HepG2 (cell line): Measurements from ENCODE around the gene APOL2. TPM values are rescaled to one million over a fixed set of nuclear protein-coding genes. Genes with fewer than 3 reads are reported as not detected.

ENCODE experiments used
- ARNT2 ChIP-seq: sonication (generic); formaldehyde crosslinking; IDR thresholded peaks from 2 replicates; pipeline ENCODE4 v1.8.0; 2022; ENCODE audit warnings: mild to moderate bottlenecking, low read depth, missing genetic modification reagents, moderate library complexity
- CBX5 ChIP-seq: sonication (generic); formaldehyde crosslinking; IDR thresholded peaks from 2 replicates; pipeline ENCODE4 v1.4.0; 2020; ENCODE audit warnings: missing genetic modification reagents, borderline replicate concordance
- CC2D1A ChIP-seq: sonication (generic); formaldehyde crosslinking; IDR thresholded peaks from 2 replicates; pipeline ENCODE4 v1.8.1; 2023; ENCODE audit warnings: mild to moderate bottlenecking, missing genetic modification reagents
- IRF2 ChIP-seq: IDR thresholded peaks from 2 replicates; pipeline ENCODE4 v1.6.1; 2018; ENCODE audit warnings: missing genetic modification reagents, missing compliant biosample characterization
- KDM2A ChIP-seq: sonication (generic); formaldehyde crosslinking; IDR thresholded peaks from 2 replicates; pipeline ENCODE4 v1.4.0; 2020; ENCODE audit warnings: low read depth, missing genetic modification reagents, borderline replicate concordance
- NFATC3 ChIP-seq: sonication (generic); formaldehyde crosslinking; IDR thresholded peaks from 2 replicates; pipeline ENCODE4 v1.5.1; 2020; ENCODE audit warnings: mild to moderate bottlenecking, missing genetic modification reagents
- TEAD2 ChIP-seq: sonication (generic); formaldehyde crosslinking; IDR thresholded peaks from 2 replicates; pipeline ENCODE4 v1.9.0; 2021; ENCODE audit warnings: missing genetic modification reagents
- TEAD3 ChIP-seq: optimal IDR thresholded peaks from 2 replicates; pipeline ENCODE3; 2016; ENCODE audit warnings: borderline replicate concordance
- ZBTB3 ChIP-seq: sonication (generic); formaldehyde crosslinking; IDR thresholded peaks from 2 replicates; pipeline ENCODE4 v1.4.0; 2020; ENCODE audit warnings: low read depth, mild to moderate bottlenecking, moderate library complexity, missing genetic modification reagents, borderline replicate concordance
- ZBTB7B ChIP-seq: sonication (generic); formaldehyde crosslinking; IDR thresholded peaks from 2 replicates; pipeline ENCODE4 v1.4.0; 2020; ENCODE audit warnings: missing genetic modification reagents
- ZKSCAN5 ChIP-seq: sonication (generic); formaldehyde crosslinking; IDR thresholded peaks from 2 replicates; pipeline ENCODE4 v1.5.1; 2020; ENCODE audit warnings: mild to moderate bottlenecking, missing genetic modification reagents
- ZNF251 ChIP-seq: sonication (generic); formaldehyde crosslinking; IDR thresholded peaks from 2 replicates; pipeline ENCODE4 v1.9.0; 2021; ENCODE audit warnings: mild to moderate bottlenecking, missing genetic modification reagents
- ZNF263 ChIP-seq: sonication (generic); formaldehyde crosslinking; IDR thresholded peaks from 2 replicates; pipeline ENCODE4 v1.4.0; 2020; ENCODE audit warnings: missing genetic modification reagents
- ZNF337 ChIP-seq: sonication (generic); formaldehyde crosslinking; IDR thresholded peaks from 2 replicates; pipeline ENCODE4 v1.5.1; 2020; ENCODE audit warnings: missing genetic modification reagents, low read depth, mild to moderate bottlenecking, borderline replicate concordance
- ZNF780A ChIP-seq: sonication (generic); formaldehyde crosslinking; IDR thresholded peaks from 2 replicates; pipeline ENCODE4 v1.8.0; 2022; ENCODE audit warnings: mild to moderate bottlenecking, missing genetic modification reagents, moderate library complexity
- ZNF792 ChIP-seq: IDR thresholded peaks from 2 replicates; pipeline ENCODE4 v1.6.1; 2016
- ZSCAN25 ChIP-seq: sonication (generic); formaldehyde crosslinking; IDR thresholded peaks from 2 replicates; pipeline ENCODE4 v1.8.0; 2022; ENCODE audit warnings: mild to moderate bottlenecking, missing genetic modification reagents
- polyA plus RNA-seq, 8 experiments: library from polyadenylated mRNA; depleted of rRNA in 3 of 8; stranded (reverse) in 7 of 8; unstranded in 1 of 8; fragments of >200 nt; fragmentation: Illumina TruSeq in 4 of 8; extraction: Trizol in 4 of 8; gene quantifications; 2 replicates each; pipeline versions ENCODE4 v1.2.1 to v1.2.3, GENCODE V29; 2011 to 2016; ENCODE audit warnings: low read depth in 4 of 8, missing spikeins in 1 of 8, mixed read lengths in 1 of 8; ENCODE audit not compliant: insufficient read depth in 1 of 8
- total RNA-seq, 5 experiments: library from RNA; depleted of rRNA; stranded (reverse); fragments of >200 nt; fragmentation: Illumina TruSeq; extraction: Trizol; gene quantifications; 2 replicates each; pipeline ENCODE4 v1.2.3, GENCODE V29; 2016; ENCODE audit warnings: low read depth in 1 of 5
- TF ChIP-seq, protein P1 (sequence below), 2 experiments: sonication (generic) in 1 of 2; formaldehyde crosslinking in 1 of 2; IDR thresholded peaks; 2 replicates each; pipeline versions ENCODE4 v1.5.1 to v1.6.1; 2011 to 2020; ENCODE audit warnings: borderline replicate concordance in 1 of 2, low read depth in 1 of 2, low read length in 1 of 2, mild to moderate bottlenecking in 1 of 2, missing genetic modification reagents in 1 of 2, moderate library complexity in 1 of 2
- TF ChIP-seq, protein P2 (sequence below): sonication (generic); formaldehyde crosslinking; IDR thresholded peaks from 2 replicates; pipeline ENCODE4 v1.4.0; 2020; ENCODE audit warnings: missing genetic modification reagents, low read depth, mild to moderate bottlenecking, borderline replicate concordance
- TF ChIP-seq, protein P3 (sequence below): sonication (generic); formaldehyde crosslinking; IDR thresholded peaks from 2 replicates; pipeline ENCODE4 v1.4.0; 2020; ENCODE audit warnings: mild to moderate bottlenecking, missing genetic modification reagents
- TF ChIP-seq, protein P4 (sequence below): sonication (generic); formaldehyde crosslinking; IDR thresholded peaks from 2 replicates; pipeline ENCODE4 v1.8.0; 2022; ENCODE audit warnings: missing genetic modification reagents, mild to moderate bottlenecking, borderline replicate concordance
- TF ChIP-seq, protein P5 (sequence below): sonication (generic); formaldehyde crosslinking; IDR thresholded peaks from 2 replicates; pipeline ENCODE4 v1.4.0; 2020; ENCODE audit warnings: low read depth, mild to moderate bottlenecking, missing genetic modification reagents
- TF ChIP-seq, protein P6 (sequence below): sonication (generic); formaldehyde crosslinking; IDR thresholded peaks from 2 replicates; pipeline ENCODE4 v1.4.0; 2020; ENCODE audit warnings: missing genetic modification reagents

The APOL2 gene
- total and polyA plus RNA-seq, 2 of the 13 experiments (the other 11 are each of a cell fraction or from before 2014, with no cell fraction given): 28.7 to 51.2 TPM

- TF ChIP-seq, protein P1, sequence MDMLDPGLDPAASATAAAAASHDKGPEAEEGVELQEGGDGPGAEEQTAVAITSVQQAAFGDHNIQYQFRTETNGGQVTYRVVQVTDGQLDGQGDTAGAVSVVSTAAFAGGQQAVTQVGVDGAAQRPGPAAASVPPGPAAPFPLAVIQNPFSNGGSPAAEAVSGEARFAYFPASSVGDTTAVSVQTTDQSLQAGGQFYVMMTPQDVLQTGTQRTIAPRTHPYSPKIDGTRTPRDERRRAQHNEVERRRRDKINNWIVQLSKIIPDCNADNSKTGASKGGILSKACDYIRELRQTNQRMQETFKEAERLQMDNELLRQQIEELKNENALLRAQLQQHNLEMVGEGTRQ (IDR thresholded peaks at IDR 0.05; ENCODE audit: low read depth, low read length): no peak
- TF ChIP-seq, protein P1 (CRISPR knock-in tag; IDR thresholded peaks at IDR 0.05; ENCODE audit: borderline replicate concordance): no peak
- TF ChIP-seq ZKSCAN5 (CRISPR knock-in tag) (no peak), TEAD3 (CRISPR knock-in tag) (peak; percentile 10), NFATC3 (CRISPR knock-in tag) (no peak), ZNF792 (CRISPR knock-in tag) (no peak), ZNF337 (CRISPR knock-in tag) (0 out of 2 replicates have a peak, but pooled peaks have one; percentile 38), ZBTB3 (CRISPR knock-in tag) (no peak), ZSCAN25 (CRISPR knock-in tag) (no peak), KDM2A (CRISPR knock-in tag) (peak; percentile 13; the same call in 1 of the 2 replicates), ZNF263 (CRISPR knock-in tag) (peak; percentile 23; the same call in 1 of the 2 replicates), TEAD2 (CRISPR knock-in tag) (no peak), ZNF780A (CRISPR knock-in tag) (no peak), ZBTB7B (CRISPR knock-in tag) (no peak), ZNF251 (CRISPR knock-in tag) (no peak), CBX5 (CRISPR knock-in tag) (no peak), CC2D1A (CRISPR knock-in tag) (no peak), IRF2 (CRISPR knock-in tag) (peak; percentile 100), ARNT2 (no peak)
- TF ChIP-seq, protein P2, sequence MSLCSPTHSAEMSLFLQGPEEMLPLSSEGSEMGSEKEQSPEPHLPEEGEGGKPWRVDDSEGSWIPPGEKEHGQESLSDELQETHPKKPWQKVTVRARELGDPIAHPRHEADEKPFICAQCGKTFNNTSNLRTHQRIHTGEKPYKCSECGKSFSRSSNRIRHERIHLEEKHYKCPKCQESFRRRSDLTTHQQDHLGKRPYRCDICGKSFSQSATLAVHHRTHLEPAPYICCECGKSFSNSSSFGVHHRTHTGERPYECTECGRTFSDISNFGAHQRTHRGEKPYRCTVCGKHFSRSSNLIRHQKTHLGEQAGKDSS (CRISPR knock-in tag): peak; percentile 32; the same call in 1 of the 2 replicates
- TF ChIP-seq, protein P3, sequence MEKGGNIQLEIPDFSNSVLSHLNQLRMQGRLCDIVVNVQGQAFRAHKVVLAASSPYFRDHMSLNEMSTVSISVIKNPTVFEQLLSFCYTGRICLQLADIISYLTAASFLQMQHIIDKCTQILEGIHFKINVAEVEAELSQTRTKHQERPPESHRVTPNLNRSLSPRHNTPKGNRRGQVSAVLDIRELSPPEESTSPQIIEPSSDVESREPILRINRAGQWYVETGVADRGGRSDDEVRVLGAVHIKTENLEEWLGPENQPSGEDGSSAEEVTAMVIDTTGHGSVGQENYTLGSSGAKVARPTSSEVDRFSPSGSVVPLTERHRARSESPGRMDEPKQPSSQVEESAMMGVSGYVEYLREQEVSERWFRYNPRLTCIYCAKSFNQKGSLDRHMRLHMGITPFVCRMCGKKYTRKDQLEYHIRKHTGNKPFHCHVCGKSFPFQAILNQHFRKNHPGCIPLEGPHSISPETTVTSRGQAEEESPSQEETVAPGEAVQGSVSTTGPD (CRISPR knock-in tag): no peak
- TF ChIP-seq, protein P4, sequence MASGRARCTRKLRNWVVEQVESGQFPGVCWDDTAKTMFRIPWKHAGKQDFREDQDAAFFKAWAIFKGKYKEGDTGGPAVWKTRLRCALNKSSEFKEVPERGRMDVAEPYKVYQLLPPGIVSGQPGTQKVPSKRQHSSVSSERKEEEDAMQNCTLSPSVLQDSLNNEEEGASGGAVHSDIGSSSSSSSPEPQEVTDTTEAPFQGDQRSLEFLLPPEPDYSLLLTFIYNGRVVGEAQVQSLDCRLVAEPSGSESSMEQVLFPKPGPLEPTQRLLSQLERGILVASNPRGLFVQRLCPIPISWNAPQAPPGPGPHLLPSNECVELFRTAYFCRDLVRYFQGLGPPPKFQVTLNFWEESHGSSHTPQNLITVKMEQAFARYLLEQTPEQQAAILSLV (CRISPR knock-in tag): 0 out of 2 replicates have a peak, but pooled peaks have one; percentile 15
- TF ChIP-seq, protein P5, sequence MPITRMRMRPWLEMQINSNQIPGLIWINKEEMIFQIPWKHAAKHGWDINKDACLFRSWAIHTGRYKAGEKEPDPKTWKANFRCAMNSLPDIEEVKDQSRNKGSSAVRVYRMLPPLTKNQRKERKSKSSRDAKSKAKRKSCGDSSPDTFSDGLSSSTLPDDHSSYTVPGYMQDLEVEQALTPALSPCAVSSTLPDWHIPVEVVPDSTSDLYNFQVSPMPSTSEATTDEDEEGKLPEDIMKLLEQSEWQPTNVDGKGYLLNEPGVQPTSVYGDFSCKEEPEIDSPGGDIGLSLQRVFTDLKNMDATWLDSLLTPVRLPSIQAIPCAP: peak; percentile 99
- TF ChIP-seq, protein P6, sequence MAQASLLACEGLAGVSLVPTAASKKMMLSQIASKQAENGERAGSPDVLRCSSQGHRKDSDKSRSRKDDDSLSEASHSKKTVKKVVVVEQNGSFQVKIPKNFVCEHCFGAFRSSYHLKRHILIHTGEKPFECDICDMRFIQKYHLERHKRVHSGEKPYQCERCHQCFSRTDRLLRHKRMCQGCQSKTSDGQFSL (CRISPR knock-in tag): no peak
Measured at GRCh38 chr22:36252754-36253522, 13.6 kb upstream of the APOL2 start, which contains the start of gene APOL1 (continued).
